ENCODE results near the gene SNED1. TPM values are rescaled to one million over a fixed set of nuclear protein-coding genes. Genes with fewer than 3 reads are reported as not detected.

Gene SNED1
- total RNA-seq, 2 experiments from 2014 or later, result 1.4 to 1.8 TPM

- ChIA-PET CTCF (no interaction called here), POLR2A (interaction anchor here (0.7 kb wide), 1 partner anchor 15 kb away, joined by 3 read pairs; no protein-coding TSS in a partner anchor)
- no peak for TF ChIP-seq CTCF (IDR thresholded peaks at IDR 0.05)
- H3K4me3 Mint-ChIP-seq, result no peak overlapping the region
- intact Hi-C loops (cut with micrococcal nuclease), result no loop called here
- DNase-seq (peak; percentile 24), ATAC-seq (peak; percentile 32)
- H3K27me3 Mint-ChIP-seq, result no peaks in the 10 kb centered on the region
- H3K9me3 Mint-ChIP-seq, result no peaks in the 10 kb centered on the region
- peaks cover 25% of the 10 kb centered on the region for H3K4me1 Mint-ChIP-seq (ENCODE audit: low read depth)
- no peaks in the 10 kb centered on the region for H3K36me3 Mint-ChIP-seq (ENCODE audit: low read depth)
- no peak overlapping the region for H3K27ac Mint-ChIP-seq
These were observed 13.5 kb downstream of the SNED1 start for GRCh38 chr2:241011751-241012510.

DNA sequence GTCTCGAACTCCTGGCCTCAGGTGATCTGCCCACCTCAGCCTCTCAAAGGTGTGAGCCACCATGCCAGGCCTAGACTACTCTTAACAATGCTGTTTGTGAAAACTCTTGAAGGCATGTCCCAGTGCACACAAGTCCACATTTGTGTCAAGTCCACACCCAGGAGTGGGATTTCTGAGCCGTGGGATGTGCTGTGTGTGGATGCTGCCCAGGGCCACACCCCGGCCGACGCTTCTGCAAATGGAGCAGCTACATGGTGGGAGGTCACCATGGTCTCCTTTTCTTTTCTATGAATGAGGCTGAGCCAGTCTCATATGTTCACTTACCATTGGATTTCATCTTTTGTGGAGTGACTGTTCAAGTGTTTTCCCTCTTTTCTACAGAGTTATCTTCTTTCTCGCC lies 15.8 kb downstream of the SNED1 start:
- Mint-ChIP-seq H3K36me3 (ENCODE audit: low read depth) (no peaks in the 10 kb centered on the region), H3K27me3 (no peaks in the 10 kb centered on the region), H3K4me1 (ENCODE audit: low read depth) (peaks cover 21% of the 10 kb centered on the region), H3K4me3 (no peak overlapping the region), H3K27ac (no peak overlapping the region), H3K9me3 (no peaks in the 10 kb centered on the region)
- ATAC-seq (no peak), DNase-seq (no peak)
- ChIA-PET CTCF (interaction anchor here (1.2 kb wide), 1 partner anchor 31 kb away, joined by 4 read pairs; no protein-coding TSS in a partner anchor), POLR2A (no interaction called here)
- intact Hi-C loops (cut with micrococcal nuclease), result no loop called here
- TF ChIP-seq CTCF (IDR thresholded peaks at IDR 0.05), result no peak

DNA sequence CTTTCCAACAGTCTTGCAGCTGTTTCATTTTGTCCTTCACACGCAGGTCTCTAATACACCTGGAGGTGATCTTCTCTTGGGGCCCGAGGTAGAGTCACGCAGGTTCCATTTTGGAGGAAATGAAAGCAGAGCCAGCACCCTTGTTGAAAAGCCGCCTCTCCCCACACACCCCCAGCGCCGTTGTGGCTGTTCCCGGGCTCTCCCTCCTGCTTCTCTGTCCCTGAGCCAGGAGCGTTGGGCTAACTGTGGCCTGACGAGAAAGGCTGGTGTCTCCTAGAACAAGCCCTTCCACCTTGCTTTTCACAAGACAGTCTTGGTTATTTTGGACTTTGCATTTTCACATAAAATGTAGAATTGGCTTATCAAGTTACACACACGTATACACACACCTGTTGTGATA lies 16.3 kb downstream of the SNED1 start:
- H3K36me3 Mint-ChIP-seq (ENCODE audit: low read depth), result no peaks in the 10 kb centered on the region
- ATAC-seq, result no peak
- no peak overlapping the region for H3K27ac Mint-ChIP-seq
- intact Hi-C loops (cut with micrococcal nuclease), result no loop called here
- ChIA-PET POLR2A (no interaction called here), CTCF (no interaction called here)
- no peak for TF ChIP-seq CTCF (IDR thresholded peaks at IDR 0.05)
- no peak overlapping the region for H3K4me3 Mint-ChIP-seq
- H3K9me3 Mint-ChIP-seq, result no peaks in the 10 kb centered on the region
- DNase-seq, result no peak
- no peaks in the 10 kb centered on the region for H3K27me3 Mint-ChIP-seq
- H3K4me1 Mint-ChIP-seq (ENCODE audit: low read depth), result peaks cover 16% of the 10 kb centered on the region

GRCh38 chr2:241015439-241015838 lies 17.0 kb downstream of the SNED1 start:
- POLR2A ChIA-PET, result no interaction called here
- no peak for ATAC-seq
- intact Hi-C loops (cut with micrococcal nuclease), result no loop called here
- TF ChIP-seq CTCF (IDR thresholded peaks at IDR 0.05), result no peak
- no peaks in the 10 kb centered on the region for H3K36me3 Mint-ChIP-seq (ENCODE audit: low read depth)
- peaks cover 10% of the 10 kb centered on the region for H3K4me1 Mint-ChIP-seq (ENCODE audit: low read depth)
- CTCF ChIA-PET, result no interaction called here
- no peaks in the 10 kb centered on the region for H3K9me3 Mint-ChIP-seq
- no peaks in the 10 kb centered on the region for H3K27me3 Mint-ChIP-seq
- no peak overlapping the region for H3K27ac Mint-ChIP-seq
- DNase-seq, result no peak
- H3K4me3 Mint-ChIP-seq, result no peak overlapping the region

DNA sequence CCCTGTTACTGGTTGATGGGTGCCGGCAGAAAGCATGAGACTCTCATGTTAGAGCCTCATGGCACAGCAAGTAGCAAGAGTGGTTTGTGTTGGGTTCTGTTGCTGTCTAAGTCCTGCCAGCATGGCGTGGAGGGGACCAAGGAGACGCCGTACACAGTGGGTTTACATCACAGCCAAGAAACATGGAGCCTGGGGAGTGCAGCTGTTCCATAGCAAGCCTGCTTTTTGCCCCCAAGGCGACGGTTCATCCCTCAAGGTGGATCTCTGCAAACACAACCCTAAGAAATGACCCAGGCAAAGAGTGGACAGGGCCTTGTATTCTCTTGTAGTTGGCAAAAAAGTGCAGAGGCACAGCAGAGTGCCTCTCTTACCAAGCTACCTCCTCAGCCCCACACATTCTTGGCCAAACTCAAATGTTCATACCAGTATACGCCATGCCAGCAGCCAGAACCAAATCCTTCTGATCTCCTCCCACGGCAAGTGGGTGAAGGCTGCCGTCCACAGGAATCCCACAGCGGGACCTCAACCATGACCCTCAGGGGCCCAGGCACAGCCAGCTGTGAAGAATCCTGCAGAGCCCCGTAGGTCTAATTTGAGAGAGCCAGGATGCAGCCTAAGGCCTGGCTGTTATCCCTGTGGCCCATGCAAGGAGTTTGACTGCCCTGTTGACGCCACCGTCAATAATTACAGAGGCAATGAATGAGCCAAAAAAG lies 19.0 kb downstream of the SNED1 start:
- CTCF ChIA-PET, result no interaction called here
- no peaks in the 10 kb centered on the region for H3K36me3 Mint-ChIP-seq (ENCODE audit: low read depth)
- no peak overlapping the region for H3K27ac Mint-ChIP-seq
- no peak for TF ChIP-seq CTCF (IDR thresholded peaks at IDR 0.05)
- no peaks in the 10 kb centered on the region for H3K27me3 Mint-ChIP-seq
- peaks cover 4% of the 10 kb centered on the region for H3K4me1 Mint-ChIP-seq (ENCODE audit: low read depth)
- intact Hi-C loops (cut with micrococcal nuclease), result no loop called here
- no peak overlapping the region for H3K4me3 Mint-ChIP-seq
- POLR2A ChIA-PET, result no interaction called here
- DNase-seq, result no peak
- H3K9me3 Mint-ChIP-seq, result peaks cover 3% of the 10 kb centered on the region
- ATAC-seq, result no peak

Measured in activated CD8-positive, alpha-beta T cell treated with anti-CD3 and anti-CD28 coated beads for 36 hours (primary cell).